Glutamatergic neuron (in vitro differentiated cells): ENCODE results near the gene PPIP5K2. TPM values are rescaled to one million over a fixed set of nuclear protein-coding genes. Genes with fewer than 3 reads are reported as not detected.
"Not testable (repeated sequence)": the region's sequence is repeated elsewhere in the genome, so short reads cannot be mapped to it uniquely, and the experiment has no call there.

Experiments used
- DNase-seq: peaks from one replicate; pipeline ENCODE4 v3.0.0; 2022
- H3K27ac Mint-ChIP-seq: one replicate; pipeline ENCODE4 v1.8.0; 2020; ENCODE audit warnings: mild to moderate bottlenecking, mixed read lengths, inconsistent platforms; ENCODE audit not compliant: unreplicated experiment
- H3K27me3 Mint-ChIP-seq: one replicate; pipeline ENCODE4 v1.8.0; 2020; ENCODE audit warnings: mild to moderate bottlenecking, moderate library complexity, mixed read lengths, inconsistent platforms; ENCODE audit not compliant: unreplicated experiment
- H3K36me3 Mint-ChIP-seq: one replicate; pipeline ENCODE4 v1.8.0; 2020; ENCODE audit warnings: mild to moderate bottlenecking, mixed read lengths, inconsistent platforms; ENCODE audit not compliant: unreplicated experiment
- H3K4me1 Mint-ChIP-seq: one replicate; pipeline ENCODE4 v1.8.0; 2020; ENCODE audit warnings: mild to moderate bottlenecking, low read depth, mixed read lengths, inconsistent platforms; ENCODE audit not compliant: unreplicated experiment
- H3K4me3 Mint-ChIP-seq: one replicate; pipeline ENCODE4 v1.8.0; 2020; ENCODE audit warnings: mild to moderate bottlenecking, mixed read lengths, inconsistent platforms; ENCODE audit not compliant: unreplicated experiment
- H3K9me3 Mint-ChIP-seq: one replicate; pipeline ENCODE4 v1.8.0; 2020; ENCODE audit warnings: mild to moderate bottlenecking, moderate library complexity, mixed read lengths, inconsistent platforms; ENCODE audit not compliant: unreplicated experiment
- total RNA-seq: library from RNA; stranded (reverse); fragmentation: NEBNext Ultra II Directional; extraction: Animal tissue kit (Norgen Biotek cat#: 25700); gene quantifications from one replicate; pipeline ENCODE4 v1.2.1, GENCODE V29; 2021; ENCODE audit not compliant: unreplicated experiment
- TF ChIP-seq, protein P1 (sequence below): fragments of 200-600 bp; sonication (generic); IDR thresholded peaks from one replicate; pipeline ENCODE4 v1.5.0; 2021; ENCODE audit not compliant: partially characterized antibody, unreplicated experiment

PPIP5K2 gene
- total RNA-seq, 1 donor from 2014 or later, result 134 TPM

DNA sequence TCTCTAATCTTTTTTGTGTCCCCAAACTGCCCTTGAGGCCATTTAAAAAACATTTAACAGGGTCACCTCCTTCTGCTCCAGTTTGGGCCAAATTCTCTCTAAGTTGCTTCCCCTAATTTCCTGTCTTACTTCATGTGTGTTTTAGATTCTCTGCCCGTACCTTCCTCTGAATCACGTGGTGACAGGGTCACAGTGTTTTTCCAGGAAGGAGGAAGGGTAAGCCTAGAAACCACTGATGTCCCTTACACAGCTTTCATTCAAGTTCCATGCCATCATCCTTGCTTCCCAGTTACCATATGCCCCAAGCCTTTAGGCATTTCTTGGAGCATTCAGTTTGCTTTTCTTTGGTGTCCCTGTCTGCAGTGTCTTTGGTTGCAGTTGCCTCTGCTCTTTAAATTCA, 96.0 kb downstream of the PPIP5K2 start:
- TF ChIP-seq, protein P1, sequence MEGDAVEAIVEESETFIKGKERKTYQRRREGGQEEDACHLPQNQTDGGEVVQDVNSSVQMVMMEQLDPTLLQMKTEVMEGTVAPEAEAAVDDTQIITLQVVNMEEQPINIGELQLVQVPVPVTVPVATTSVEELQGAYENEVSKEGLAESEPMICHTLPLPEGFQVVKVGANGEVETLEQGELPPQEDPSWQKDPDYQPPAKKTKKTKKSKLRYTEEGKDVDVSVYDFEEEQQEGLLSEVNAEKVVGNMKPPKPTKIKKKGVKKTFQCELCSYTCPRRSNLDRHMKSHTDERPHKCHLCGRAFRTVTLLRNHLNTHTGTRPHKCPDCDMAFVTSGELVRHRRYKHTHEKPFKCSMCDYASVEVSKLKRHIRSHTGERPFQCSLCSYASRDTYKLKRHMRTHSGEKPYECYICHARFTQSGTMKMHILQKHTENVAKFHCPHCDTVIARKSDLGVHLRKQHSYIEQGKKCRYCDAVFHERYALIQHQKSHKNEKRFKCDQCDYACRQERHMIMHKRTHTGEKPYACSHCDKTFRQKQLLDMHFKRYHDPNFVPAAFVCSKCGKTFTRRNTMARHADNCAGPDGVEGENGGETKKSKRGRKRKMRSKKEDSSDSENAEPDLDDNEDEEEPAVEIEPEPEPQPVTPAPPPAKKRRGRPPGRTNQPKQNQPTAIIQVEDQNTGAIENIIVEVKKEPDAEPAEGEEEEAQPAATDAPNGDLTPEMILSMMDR, result no peak
- no peak for DNase-seq
- H3K36me3 Mint-ChIP-seq, result no peaks in the 10 kb centered on the region
- H3K4me1 Mint-ChIP-seq, result no peaks in the 10 kb centered on the region
- H3K4me3 Mint-ChIP-seq, result no peak overlapping the region
- H3K9me3 Mint-ChIP-seq, result peaks cover 1% of the 10 kb centered on the region
- H3K27me3 Mint-ChIP-seq, result no peaks in the 10 kb centered on the region
- no peak overlapping the region for H3K27ac Mint-ChIP-seq

DNA sequence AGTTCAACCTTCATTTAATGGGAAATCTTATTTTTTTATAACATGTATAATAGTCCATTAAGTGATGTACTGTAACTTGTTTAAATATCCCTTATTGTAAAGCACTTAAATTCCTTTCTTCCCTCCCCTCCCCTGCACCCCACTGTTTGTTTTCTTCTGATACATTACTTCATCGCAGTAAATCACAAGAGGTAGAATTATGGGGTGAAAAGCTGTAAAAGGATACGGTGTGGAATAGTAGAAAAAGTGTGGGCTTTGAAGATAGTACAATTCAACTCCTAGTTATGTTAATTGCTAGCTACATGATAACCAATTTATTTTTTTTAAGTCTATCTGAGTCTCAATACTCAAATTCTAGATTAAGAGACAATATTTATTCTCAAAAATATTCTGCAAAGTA, 96.6 kb downstream of the PPIP5K2 start:
- TF ChIP-seq, protein P1, result no peak
- no peaks in the 10 kb centered on the region for H3K27me3 Mint-ChIP-seq
- no peaks in the 10 kb centered on the region for H3K36me3 Mint-ChIP-seq
- H3K4me3 Mint-ChIP-seq, result no peak overlapping the region
- no peak for DNase-seq
- no peaks in the 10 kb centered on the region for H3K4me1 Mint-ChIP-seq
- H3K27ac Mint-ChIP-seq, result no peak overlapping the region
- peaks cover 1% of the 10 kb centered on the region for H3K9me3 Mint-ChIP-seq

DNA sequence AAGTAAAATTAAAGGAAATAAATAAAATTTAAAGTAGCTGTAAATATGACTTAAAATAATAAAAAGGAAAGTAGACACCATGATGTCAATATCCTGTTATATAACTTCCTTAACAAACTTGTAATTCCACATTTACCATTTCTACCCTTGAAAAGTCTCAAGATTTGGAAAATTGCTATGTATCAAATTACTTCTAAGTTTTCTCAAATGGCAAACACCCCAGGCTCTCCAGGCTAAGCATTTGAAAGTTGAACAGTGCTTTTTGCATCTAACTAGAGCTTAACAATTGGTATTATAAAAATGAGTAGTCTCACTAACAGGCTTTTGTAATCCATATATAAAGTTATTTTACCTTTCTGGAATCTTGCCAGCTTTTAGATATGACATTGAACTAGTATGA, 97.0 kb downstream of the PPIP5K2 start:
- H3K27ac Mint-ChIP-seq, result no peak overlapping the region
- TF ChIP-seq, protein P1, result no peak
- no peaks in the 10 kb centered on the region for H3K27me3 Mint-ChIP-seq
- H3K36me3 Mint-ChIP-seq, result no peaks in the 10 kb centered on the region
- DNase-seq, result no peak
- peaks cover 1% of the 10 kb centered on the region for H3K9me3 Mint-ChIP-seq
- H3K4me1 Mint-ChIP-seq, result no peaks in the 10 kb centered on the region
- H3K4me3 Mint-ChIP-seq, result no peak overlapping the region

DNA sequence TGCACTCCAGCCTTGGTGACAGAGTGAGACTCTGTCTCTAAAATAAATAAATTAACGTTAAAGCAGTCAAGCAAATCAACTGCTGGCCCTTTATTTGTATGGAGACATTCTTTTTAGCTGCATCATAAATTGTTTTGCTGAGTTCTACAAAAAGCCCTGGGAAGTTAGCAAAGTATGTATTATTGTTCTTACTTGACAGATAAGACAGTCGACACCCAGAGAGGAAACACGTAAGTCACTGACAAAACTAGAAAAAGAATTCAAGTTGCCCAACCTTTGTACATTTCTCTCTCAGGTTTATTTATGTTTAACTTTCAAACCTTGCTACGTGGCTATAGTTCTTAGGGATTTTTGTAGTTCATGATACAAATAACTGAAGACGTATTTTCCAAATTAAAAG, 98.1 kb downstream of the PPIP5K2 start:
- H3K4me1 Mint-ChIP-seq, result no peaks in the 10 kb centered on the region
- no peaks in the 10 kb centered on the region for H3K27me3 Mint-ChIP-seq
- H3K4me3 Mint-ChIP-seq, result no peak overlapping the region
- peaks cover 1% of the 10 kb centered on the region for H3K9me3 Mint-ChIP-seq
- H3K36me3 Mint-ChIP-seq, result no peaks in the 10 kb centered on the region
- no peak for DNase-seq
- H3K27ac Mint-ChIP-seq, result no peak overlapping the region
- TF ChIP-seq, protein P1, result no peak

DNA sequence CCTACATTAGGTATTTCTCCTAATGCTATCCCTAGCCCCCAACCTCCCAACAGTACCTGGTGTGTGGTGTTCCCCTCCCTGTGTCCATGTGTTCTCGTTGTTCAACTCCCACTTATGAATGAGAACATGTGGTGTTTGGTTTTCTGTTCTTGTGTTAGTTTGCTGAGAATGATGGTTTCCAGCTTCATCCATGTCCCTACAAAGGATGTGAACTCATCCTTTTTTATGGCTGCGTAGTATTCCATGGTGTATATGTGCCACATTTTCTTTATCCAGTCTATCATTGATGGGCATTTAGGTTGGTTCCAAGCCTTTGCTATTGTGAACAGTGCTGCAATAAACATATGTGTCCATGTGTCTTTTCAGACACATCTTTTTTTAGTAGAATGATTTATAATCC, 99.0 kb downstream of the PPIP5K2 start:
- not testable (repeated sequence) for DNase-seq, H3K9me3 Mint-ChIP-seq, H3K36me3 Mint-ChIP-seq, H3K4me1 Mint-ChIP-seq, H3K4me3 Mint-ChIP-seq, H3K27ac Mint-ChIP-seq, H3K27me3 Mint-ChIP-seq
